ENCODE data around the gene CELSR2.
"Not testable (repeated sequence)": the region's sequence is repeated elsewhere in the genome, so short reads cannot be mapped to it uniquely, and the experiment has no call there.

The CELSR2 gene

DNA sequence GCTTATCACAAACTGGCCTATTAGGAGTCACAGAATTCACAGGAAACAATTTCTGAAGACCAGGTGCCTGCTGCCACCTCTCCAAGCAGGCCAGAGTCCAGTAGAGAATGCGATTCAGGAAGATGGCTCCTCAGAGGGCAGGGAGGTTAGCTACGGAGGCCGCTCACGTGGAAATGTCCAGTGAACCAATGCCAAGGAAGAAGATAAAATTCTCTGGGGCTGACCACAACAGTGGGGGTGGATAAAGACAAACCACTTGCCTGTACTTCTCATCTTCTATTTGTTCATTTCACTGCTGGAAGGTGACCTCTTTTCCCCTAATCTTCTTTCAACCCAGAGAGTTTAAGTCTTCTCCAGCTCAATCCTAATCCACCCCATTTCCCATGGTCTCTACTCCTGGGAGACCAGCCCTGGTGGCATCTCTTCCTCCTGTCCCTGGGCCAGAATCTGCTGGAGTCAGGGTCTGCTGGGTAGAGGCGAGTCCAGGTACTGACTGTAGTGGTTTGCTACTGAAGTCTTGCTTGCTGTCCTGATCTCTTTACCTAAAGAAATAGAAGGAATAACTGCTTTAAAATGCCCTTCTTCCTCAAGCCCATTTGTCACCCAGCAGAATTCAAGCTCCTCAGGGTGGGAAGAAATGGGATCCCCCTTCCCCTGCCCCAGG is 30.4 kb downstream of the CELSR2 start:
- DNase-seq (ENCODE audit: low read depth, low spot score) = no peak

DNA sequence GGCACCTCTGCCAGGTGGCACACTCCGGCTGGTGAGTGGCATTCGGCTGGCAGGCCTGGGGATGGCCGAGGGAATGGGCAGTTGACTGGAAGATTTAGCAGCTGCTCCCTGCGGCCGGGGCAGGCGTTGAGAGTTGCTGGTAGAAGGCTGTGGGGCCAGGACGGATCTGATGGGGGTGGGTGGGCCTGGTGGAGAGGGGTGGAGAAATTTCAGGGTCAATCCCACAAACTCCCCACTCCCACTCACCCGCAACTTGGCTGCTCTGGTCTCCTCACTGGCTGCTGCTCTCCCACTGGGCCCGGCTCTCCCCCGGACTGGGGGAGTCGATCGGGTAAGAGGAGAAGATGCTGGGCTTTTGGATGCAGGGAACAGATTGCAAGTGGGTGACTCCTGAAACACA is 31.5 kb downstream of the CELSR2 start:
- DNase-seq (ENCODE audit: low read depth, low spot score) = no peak

DNA sequence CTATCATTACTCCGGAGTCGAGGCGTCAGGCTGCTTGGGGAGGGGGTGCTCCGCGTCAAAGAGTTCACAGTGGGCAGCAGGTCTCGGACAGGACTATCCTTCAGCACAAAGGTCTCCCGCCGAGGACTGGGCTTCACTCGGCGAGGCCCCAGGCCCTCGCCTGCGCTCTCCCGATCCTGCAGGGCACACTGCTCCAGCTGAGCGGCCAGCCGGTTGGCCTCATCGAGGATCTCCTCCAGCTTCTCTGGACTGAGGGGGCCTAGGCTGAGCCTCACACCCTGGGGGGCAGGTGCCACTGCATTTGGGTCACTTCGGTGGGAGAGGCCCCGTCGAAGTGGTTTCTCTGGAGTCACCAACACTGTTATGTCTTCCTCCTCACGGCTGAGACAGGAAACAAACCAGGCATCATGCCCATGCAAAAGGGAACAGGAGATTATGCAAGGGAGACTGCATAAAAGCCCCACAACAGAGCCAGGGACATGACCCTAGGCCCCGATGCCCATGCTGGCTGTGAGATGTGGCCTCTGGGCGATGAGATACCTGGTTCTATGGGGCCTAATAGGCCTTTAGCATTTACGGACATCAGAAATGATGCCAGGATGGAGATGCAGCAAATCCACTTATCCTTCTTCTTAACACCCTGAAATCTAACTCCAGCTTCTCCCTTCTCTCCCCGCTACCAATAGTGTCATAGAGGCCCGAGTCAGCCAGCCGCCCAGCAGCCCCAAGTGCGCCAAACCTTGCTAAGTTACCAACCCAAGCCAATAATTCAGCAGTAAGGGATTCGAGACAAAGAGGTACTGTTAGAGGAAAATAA is 32.5 kb downstream of the CELSR2 start:
- peak; percentile 45 for DNase-seq (ENCODE audit: low read depth, low spot score)

DNA sequence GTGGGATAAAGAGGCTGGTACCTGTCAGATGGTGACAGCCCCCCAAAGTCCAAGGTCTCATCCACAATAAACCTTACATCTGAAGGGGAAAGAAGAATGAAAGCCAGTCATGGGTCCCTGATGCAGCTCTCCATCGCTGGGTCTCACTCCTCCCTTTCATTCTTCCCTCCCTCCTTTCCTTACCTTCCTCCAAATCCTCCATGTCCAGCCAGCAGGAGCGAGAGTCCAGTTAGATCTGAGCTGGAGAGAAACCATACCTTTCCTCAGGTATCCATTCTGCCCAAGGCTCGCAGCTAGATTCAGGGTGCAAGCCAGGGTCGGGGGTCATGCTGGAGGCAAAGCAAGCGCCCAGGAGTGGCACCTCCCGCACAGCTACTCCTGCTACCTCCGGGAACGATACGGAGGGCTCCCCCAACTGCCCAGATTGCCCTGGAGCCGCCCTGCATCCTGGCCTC is 33.2 kb downstream of the CELSR2 start:
- DNase-seq (ENCODE audit: low read depth, low spot score) = no peak

DNA sequence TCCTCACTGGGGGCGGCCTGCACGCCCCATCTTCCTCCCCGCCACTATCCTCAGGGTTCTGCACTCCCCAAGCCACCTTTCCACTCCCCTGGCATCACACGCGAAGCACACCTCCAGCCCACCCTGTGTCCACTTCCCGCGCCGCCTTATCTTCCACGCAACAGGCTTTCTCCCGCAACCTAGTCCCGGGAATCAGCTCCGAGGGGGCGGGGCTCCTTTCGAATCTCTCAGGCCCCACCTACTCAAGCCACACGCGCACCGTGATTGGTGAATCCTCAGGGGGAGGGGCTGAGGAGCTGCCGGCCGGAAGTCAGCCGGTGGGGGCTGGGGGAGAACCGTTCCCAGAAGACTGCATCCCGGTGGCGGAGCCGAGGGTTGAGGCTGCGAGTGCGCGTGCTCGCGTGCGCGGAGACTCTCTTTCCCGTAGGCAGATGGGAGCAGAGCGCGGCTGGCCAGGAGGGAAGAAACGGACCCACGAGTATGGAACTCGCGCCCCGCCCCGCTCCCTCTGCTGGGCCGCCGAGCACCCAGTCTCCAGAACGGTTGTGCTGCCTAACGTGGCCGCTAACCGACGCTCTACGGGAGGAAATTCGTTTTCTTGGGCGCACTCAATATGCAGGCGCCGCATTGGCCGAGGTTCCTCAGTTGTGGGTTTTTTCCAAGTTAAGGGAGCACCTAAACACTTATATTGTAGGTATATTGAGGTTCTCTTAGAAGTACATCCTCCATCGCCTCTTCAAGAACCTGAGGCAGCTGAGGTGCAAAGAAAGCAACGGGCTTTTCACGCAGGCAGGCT is 33.8 kb downstream of the CELSR2 start, which contains the start of gene PSRC1:
TSS of gene PSRC1 (minus strand) at position 194 of the 796 bp plus-strand sequence.
- peak; percentile 99 for DNase-seq (ENCODE audit: low read depth, low spot score)

DNA sequence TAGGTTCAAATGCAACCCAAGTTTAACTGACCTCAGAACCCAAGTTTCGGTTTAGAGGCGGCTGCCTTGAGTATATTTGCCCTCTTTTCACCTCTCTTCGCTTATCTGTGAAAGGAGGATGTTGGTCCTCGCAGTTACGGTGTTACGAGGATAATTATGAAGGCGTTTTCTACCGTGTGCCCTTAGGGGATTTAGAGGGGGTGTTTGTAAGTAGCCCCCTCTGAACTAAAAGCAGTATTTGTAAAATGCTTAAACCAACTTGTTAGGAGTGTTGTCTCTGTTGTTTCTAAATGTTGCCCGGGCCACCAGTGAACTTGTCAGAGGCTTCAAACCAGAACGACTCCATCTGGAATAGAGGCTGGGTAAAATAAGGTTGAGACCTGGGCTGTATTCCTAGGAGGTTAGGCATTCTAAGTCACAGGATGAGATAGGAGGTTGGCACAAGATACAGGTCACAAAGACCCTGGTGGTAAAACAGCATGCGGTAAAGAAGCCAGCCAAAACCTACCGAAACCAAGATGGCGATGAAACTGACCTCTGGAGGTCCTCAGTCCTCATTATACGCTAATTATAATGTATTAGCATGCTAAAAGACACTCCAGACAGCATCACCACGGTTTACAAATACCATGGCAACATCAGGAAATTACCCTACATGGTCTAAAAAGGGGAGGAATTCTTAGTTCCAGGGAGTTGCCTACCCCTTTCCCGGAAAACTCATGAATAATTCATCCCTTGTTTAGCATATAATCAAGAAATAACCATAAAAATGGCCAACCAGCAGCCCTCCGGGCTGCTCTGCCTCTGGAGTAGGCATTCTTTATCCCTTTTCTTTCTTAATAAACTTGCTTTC is 34.6 kb downstream of the CELSR2 start:
- DNase-seq (ENCODE audit: low read depth, low spot score) = peak; percentile 91

DNA sequence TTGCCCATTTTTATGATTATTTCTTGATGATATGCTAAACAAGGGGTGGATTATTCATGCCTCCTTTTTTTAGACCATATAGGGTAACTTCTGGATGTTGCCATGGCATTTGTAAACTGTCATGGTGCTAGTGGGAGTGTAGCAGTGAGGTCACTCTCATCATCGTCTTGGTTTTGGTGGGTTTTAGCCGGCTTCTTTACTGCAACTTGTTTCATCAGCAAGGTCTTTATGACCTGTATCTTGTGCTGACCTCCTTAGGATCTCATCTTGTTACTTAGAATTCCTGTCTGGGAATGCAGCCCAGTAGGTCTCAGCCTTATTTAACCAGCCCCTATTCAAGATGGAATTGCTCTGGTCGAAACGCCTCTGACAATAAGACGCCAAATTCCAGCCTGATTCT is 37.4 kb downstream of the CELSR2 start:
- DNase-seq (ENCODE audit: low read depth, low spot score) = not testable (repeated sequence)

DNA sequence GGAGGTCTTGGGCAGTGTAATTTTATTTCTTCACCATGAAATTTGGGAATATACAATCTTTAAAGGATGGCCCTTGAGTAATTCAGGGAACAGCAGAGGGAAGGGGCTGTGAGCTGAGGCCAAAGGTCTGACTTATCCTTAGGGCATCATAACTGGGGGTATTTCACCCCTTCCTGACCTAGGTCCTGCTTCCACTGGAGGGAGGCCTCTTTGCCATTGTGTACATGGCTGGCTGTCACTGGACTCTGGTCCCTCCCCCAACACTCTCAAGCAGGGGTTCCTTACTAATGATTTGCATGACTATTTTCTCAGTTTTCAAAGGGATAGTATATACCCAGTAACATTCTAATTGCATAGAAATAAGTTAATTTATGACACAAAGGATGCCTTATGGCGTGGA is 40.8 kb downstream of the CELSR2 start:
- no peak for DNase-seq (ENCODE audit: low read depth, low spot score)

DNA sequence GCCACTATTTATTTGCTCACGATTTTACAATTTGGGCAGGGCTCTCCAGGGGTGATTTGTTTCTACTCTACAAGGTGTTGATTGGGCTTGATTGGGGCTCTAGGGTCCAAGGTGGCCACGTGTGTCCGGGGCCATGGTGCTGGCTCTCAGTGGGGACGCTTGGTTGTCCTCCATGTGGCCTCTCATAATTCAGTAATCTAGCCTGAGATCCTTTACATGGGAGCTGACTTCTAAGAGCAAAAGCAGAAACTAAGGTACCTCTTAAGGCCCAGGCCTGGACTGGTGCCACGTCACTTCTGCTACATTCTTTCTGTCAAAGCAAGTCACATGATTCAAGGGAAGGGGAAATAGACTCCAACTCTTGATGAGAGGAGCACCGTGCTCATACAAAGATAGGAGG is 41.7 kb downstream of the CELSR2 start:
- DNase-seq (ENCODE audit: low read depth, low spot score) = no peak

DNA sequence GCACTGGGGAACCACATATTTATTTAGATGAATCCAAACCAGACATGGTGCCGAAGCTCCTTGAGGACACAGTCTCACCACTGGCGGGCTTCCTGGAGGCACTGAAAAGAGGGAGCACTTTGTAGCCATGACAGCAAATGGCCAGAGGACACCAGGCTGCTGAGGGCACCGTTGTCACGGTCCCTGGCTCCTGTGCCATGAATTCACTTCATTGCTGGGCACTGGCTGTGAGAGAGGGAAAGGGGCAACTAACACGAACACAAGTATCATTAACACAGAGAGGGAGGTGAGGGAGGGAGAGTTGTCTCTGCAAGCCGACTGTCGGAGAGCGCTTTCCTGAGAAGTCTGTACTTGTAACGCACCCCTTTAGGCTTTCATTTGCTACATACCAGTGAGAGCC is 43.0 kb downstream of the CELSR2 start:
- no peak for DNase-seq (ENCODE audit: low read depth, low spot score)

DNA sequence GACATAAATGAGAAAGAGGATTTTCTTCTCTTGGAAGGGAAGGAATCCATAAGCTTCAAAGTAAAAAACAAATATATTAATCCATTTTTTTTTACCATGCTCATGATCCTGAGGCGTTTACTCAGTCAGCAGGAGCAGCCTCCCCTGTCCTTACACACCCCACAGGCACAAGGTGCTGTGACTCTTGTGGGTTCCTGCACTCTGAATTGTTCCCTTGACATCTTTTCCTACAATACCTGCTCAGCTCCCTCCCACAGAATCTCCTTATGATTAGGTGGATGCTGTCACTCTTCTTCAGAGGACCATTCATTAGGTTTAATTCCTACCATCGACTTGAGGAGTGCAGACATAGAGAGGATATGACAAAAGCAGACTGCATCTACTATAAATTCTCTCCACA is 43.7 kb downstream of the CELSR2 start:
- DNase-seq (ENCODE audit: low read depth, low spot score) = no peak

DNA sequence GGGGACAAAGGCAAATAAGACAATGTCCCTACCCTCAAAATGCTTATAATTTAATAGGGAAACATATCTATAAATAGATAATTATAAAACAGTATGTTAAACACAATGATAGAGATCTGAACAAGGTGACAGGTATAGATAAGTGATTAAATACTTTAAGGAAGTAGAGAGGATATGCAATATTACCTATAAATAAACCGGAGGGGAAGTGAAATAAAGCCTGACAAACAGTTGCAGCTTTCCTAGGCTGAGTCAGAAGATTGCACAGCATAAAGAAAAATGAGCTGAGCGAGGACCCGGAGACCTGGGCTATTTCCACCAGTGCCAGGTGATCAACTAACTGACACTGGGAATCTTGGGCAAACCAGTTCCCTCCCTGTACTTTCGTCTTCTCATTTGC is 45.1 kb downstream of the CELSR2 start:
- DNase-seq (ENCODE audit: low read depth, low spot score) = no peak

DNA sequence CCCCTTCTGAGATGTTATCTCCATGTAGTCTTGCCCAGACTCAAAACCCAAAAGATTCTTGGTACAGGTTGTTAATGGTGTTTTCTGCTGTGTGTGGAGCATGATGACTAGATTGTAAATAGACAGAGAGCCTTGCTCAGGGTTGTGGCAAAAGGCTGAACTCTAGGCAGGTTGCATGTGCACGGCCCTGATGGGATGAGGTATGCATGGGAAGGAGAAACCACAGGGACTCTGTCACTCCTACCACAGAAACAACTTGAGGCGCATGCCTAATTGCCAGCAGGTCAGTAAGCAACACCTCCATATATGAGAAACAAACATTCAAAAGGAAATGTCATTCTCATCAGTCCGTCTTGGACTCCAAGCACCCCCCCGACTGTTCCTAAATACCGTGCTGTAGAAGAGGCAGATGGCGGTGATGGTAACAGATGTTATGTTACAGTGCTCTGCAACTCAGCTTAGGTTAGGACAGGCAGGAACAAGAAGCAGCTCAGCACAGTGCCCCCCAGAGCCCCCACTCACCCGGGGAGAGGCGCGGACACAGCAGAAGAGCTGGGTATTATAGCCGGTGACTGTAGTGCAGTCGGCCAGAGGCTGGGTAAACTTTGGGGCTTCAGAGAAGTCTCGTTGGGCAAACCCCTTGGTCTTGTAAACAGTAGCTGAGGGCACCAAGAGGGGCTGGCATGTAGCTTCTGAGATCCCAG is 46.5 kb downstream of the CELSR2 start:
- DNase-seq (ENCODE audit: low read depth, low spot score) = peak; percentile 35

DNA sequence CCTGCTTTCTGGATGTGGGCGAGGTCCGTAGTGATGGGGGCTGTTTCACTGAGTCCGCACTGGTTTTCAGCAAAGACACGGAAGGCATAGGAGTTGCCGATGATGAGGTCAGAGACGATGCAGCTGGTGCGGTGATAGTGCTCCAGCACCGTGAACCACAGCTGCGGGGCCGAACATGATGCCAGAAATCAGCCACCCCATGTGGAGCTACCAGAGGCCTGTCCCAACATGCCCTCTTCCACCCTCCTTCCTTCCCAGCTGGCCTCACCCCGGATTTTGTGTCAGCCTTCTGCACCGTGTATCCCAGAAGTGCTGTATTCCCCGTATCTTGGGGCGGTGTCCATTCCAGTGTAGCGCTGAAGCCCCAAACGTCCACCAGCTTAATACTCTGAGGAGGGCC is 47.4 kb downstream of the CELSR2 start:
- no peak for DNase-seq (ENCODE audit: low read depth, low spot score)

DNA sequence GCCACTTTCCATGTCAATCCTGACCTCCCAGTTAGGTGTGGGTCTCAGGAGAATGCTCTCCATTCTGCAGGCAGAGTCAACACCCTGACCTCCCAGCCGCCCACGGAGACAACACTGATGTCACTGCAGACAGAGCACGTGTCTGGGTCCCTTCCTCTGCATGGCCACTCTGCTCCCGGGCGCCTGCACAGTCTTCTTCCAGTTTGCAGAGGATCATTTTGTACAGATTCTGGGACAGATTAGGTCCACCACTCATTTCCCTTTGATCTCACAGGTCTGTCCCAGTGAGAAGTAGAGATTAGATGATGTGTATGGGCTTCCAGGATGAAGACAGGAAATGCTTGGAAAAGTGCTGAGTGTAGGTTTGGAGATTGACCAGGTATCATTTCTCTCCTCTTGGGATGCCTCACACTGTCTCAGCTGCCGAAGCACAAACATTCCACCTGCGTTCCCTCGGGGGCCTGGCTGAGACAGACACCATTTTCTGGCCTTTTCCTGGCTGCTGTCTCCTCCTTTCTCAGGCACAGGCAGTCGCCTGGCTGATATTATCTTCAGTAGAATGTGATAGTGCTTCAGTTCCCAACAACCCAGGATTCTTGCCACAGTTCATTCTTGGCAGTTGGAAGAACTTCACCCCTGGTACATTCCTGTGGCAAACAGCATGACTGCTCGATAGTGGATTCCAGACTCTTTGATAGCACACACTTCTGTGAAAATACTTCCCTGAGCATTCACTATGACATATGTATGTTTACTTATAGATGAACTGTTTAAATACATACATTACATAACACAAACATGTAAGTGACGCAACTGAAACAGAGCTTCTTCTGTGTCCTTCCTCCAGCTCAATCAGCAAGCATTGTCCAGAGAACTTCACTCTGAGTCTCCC is 49.6 kb downstream of the CELSR2 start:
- peak; percentile 94 for DNase-seq (ENCODE audit: low read depth, low spot score)

DNA sequence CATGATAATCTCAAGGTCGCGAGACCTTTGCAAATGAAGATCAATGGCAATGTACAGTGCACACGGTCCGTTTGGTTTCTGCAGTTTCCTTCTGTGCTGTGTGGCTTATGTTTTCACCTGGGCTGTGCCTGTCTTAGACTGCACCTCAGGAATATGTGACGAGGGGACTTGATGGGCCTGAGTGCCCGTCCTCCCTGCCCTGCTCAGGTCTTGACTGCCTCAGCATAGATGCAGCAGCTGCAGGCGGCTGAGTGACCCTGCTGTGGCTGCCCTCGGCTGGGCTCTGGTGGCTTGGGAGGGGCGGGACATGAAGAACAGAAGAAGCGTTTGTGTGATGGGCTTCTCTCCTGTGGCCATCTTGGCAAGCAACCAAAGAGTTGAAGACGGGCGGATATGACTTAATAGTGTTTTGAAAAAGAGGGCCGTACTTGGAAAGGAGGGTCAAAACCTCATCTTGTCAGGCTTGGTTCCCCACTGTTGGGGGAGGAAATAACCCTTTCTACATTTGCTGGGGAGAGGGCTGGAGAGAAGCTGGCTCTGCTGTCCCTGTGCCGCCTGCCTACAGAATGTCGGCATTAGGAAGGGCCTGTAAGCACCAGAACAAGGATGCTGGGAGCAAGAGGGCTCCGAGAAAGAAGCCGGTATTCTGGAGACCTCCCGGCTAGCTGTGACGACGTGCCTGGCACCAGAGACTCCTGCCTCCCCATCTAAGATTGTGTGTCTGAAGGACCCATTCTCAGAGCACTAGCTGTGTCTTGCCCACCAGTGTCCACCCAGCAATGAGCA is 50.4 kb downstream of the CELSR2 start:
- peak; percentile 76 for DNase-seq (ENCODE audit: low read depth, low spot score)

DNA sequence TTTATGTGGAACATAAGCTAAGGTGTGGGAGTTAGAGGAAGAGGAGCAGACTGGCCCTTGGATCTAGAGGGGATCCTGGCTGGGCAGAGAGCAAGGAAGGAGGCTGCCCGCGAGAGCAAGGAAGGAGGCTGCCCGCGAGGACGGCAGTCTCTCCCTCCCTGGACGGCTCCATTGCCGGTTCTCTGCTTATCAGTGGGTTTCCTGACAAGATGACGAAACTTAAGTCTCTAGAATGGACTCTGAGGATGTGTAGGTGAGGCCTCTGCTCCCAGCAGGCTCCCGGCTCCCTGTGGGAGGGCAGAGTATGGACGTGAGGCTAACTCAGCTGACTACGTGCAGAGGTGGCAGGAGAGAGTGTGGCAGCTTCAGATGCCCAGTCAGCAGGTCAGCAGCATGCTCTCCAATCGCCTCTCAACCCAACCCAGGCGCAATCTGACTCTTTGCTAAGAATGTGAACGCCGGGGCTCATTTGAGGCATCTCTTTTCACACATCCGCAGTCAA is 51.4 kb downstream of the CELSR2 start:
- no peak for DNase-seq (ENCODE audit: low read depth, low spot score)

DNA sequence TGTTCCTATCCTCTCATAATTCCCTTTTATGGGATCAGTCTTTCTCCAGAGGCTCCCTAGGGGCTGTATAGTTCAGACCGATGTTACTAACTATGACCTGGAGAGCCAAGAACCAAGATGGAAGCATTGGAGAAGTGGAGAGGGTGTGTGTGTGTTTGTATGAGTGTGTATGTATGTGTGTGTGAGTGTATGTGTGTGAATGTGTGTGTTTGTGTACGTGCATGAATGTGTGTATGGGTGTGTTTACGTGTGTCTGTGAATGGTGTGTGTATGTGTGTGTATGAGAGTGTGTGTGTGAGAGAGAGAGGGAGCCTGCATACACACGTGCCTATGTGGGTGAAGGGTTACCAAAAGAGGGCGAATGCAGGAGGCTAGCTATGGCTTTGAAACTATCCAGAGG is 52.5 kb downstream of the CELSR2 start:
- DNase-seq (ENCODE audit: low read depth, low spot score) = no peak

Measured in astrocyte of the hippocampus (primary cell).